HEK293 (cell line): Measurements from ENCODE around the gene CDK5R1.

ENCODE experiments used
- CTCF ChIA-PET: fragments of 350-600 bp; formaldehyde crosslinking; extraction: SDS; loops from one replicate; lab custom pipeline; 2021; ENCODE audit warnings: antibody characterized with exemption; lab: Yijun Ruan, JAX
- POLR2A ChIA-PET: fragments of 300-600 bp; formaldehyde crosslinking; extraction: SDS; loops from one replicate; lab custom pipeline; 2020; ENCODE audit warnings: antibody characterized with exemption, inconsistent platforms; lab: Yijun Ruan, JAX
- H3K27ac ChIP-seq: fragments of 200-500 bp; sonication (Bioruptor generic); 2 replicates; pipeline ENCODE4 v1.5.1; 2014; ENCODE audit warnings: low read depth, low read length, control low read depth, inconsistent platforms; ENCODE audit errors: extremely low read depth
- H3K36me3 ChIP-seq, 2 experiments: fragments of 200-500 bp in 1 of 2; sonication (Bioruptor generic) in 1 of 2; 1 replicate in 1 of 2; 2 replicates in 1 of 2; pipeline ENCODE4 v1.5.1; 2014 to 2017; ENCODE audit warnings: inconsistent platforms in 2 of 2, low read length in 2 of 2; ENCODE audit not compliant: control insufficient read depth in 2 of 2, insufficient read depth in 1 of 2
- H3K4me1 ChIP-seq: fragments of 200-500 bp; sonication (Bioruptor generic); 2 replicates; pipeline ENCODE4 v1.5.1; 2014; ENCODE audit warnings: mild to moderate bottlenecking, low read length, inconsistent platforms; ENCODE audit not compliant: control insufficient read depth, insufficient read depth
- H3K4me3 ChIP-seq: 2 replicates; pipeline ENCODE4 v1.5.1; 2011; ENCODE audit warnings: low read depth, mild to moderate bottlenecking, control low read depth, low read length, moderate library complexity
- H3K9me3 ChIP-seq: fragments of 200-500 bp; sonication (Bioruptor generic); 2 replicates; pipeline ENCODE4 v1.5.1; 2014; ENCODE audit warnings: low read depth, low read length, inconsistent platforms; ENCODE audit not compliant: control insufficient read depth, insufficient read depth
- BCL6B ChIP-seq: fragments of 450-650 bp; formaldehyde crosslinking; IDR thresholded peaks from 2 replicates; pipeline ENCODE4 v1.5.1; 2017; ENCODE audit warnings: missing biosample characterization, missing genetic modification characterization
- FEZF1 ChIP-seq: fragments of 450-650 bp; formaldehyde crosslinking; IDR thresholded peaks from 2 replicates; pipeline ENCODE4 v1.5.1; 2016; ENCODE audit warnings: missing biosample characterization, missing genetic modification characterization
- RBAK ChIP-seq: fragments of 450-650 bp; formaldehyde crosslinking; IDR thresholded peaks from 2 replicates; pipeline ENCODE4 v1.5.1; 2016; ENCODE audit warnings: missing biosample characterization, missing genetic modification characterization
- SCRT1 ChIP-seq: fragments of 450-650 bp; formaldehyde crosslinking; IDR thresholded peaks from 2 replicates; pipeline ENCODE4 v1.5.1; 2016; ENCODE audit warnings: missing biosample characterization, missing genetic modification characterization, borderline replicate concordance
- SCRT2 ChIP-seq: fragments of 450-650 bp; formaldehyde crosslinking; IDR thresholded peaks from 2 replicates; pipeline ENCODE4 v1.5.1; 2016; ENCODE audit warnings: missing biosample characterization, missing genetic modification characterization
- ZBTB49 ChIP-seq: fragments of 450-650 bp; formaldehyde crosslinking; IDR thresholded peaks from 2 replicates; pipeline ENCODE4 v1.5.1; 2016; ENCODE audit warnings: missing biosample characterization, missing genetic modification characterization, low read depth
- ZFP3 ChIP-seq: fragments of 450-650 bp; formaldehyde crosslinking; IDR thresholded peaks from 2 replicates; pipeline ENCODE4 v1.5.1; 2016; ENCODE audit warnings: low read depth, missing biosample characterization, missing genetic modification characterization
- ZNF132 ChIP-seq: fragments of 450-650 bp; formaldehyde crosslinking; IDR thresholded peaks from 2 replicates; pipeline ENCODE4 v1.5.1; 2017; ENCODE audit warnings: missing biosample characterization, missing genetic modification characterization, borderline replicate concordance
- ZNF175 ChIP-seq: fragments of 450-650 bp; formaldehyde crosslinking; IDR thresholded peaks from 2 replicates; pipeline ENCODE4 v1.5.1; 2016; ENCODE audit warnings: missing biosample characterization, missing genetic modification characterization
- ZNF335 ChIP-seq: fragments of 450-650 bp; formaldehyde crosslinking; conservative IDR thresholded peaks from 2 replicates; pipeline ENCODE4 v1.5.1; 2016; ENCODE audit warnings: missing biosample characterization, missing genetic modification characterization
- ZNF350 ChIP-seq: fragments of 450-650 bp; formaldehyde crosslinking; IDR thresholded peaks from 2 replicates; pipeline ENCODE4 v1.5.0; 2017; ENCODE audit warnings: missing biosample characterization, mild to moderate bottlenecking, missing genetic modification characterization
- ZNF600 ChIP-seq: fragments of 450-650 bp; formaldehyde crosslinking; IDR thresholded peaks from 2 replicates; pipeline ENCODE4 v1.5.1; 2016; ENCODE audit warnings: missing biosample characterization, missing genetic modification characterization
- ZSCAN18 ChIP-seq: fragments of 450-650 bp; formaldehyde crosslinking; IDR thresholded peaks from 2 replicates; pipeline ENCODE4 v1.5.1; 2016; ENCODE audit warnings: missing biosample characterization, missing genetic modification characterization
- TF ChIP-seq, protein P1 (sequence below): fragments of 450-650 bp; formaldehyde crosslinking; IDR thresholded peaks from 2 replicates; pipeline ENCODE4 v1.5.1; 2017; ENCODE audit warnings: missing biosample characterization, missing genetic modification characterization

The CDK5R1 gene

GRCh38 chr17:32445074-32445415 lies 41.7 kb upstream of the CDK5R1 start (continued):
- TF ChIP-seq ZNF175 (tag by site-specific recombination) (no peak), ZNF600 (tag by site-specific recombination) (peak; percentile 90), BCL6B (no peak), FEZF1 (tag by site-specific recombination) (no peak), ZNF350 (no peak), ZSCAN18 (tag by site-specific recombination) (no peak), ZBTB49 (no peak), ZFP3 (tag by site-specific recombination) (no peak)
- TF ChIP-seq, protein P1, sequence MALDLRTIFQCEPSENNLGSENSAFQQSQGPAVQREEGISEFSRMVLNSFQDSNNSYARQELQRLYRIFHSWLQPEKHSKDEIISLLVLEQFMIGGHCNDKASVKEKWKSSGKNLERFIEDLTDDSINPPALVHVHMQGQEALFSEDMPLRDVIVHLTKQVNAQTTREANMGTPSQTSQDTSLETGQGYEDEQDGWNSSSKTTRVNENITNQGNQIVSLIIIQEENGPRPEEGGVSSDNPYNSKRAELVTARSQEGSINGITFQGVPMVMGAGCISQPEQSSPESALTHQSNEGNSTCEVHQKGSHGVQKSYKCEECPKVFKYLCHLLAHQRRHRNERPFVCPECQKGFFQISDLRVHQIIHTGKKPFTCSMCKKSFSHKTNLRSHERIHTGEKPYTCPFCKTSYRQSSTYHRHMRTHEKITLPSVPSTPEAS (tag by site-specific recombination), result no peak
- TF ChIP-seq, all 188 proteins: peak for 5

DNA sequence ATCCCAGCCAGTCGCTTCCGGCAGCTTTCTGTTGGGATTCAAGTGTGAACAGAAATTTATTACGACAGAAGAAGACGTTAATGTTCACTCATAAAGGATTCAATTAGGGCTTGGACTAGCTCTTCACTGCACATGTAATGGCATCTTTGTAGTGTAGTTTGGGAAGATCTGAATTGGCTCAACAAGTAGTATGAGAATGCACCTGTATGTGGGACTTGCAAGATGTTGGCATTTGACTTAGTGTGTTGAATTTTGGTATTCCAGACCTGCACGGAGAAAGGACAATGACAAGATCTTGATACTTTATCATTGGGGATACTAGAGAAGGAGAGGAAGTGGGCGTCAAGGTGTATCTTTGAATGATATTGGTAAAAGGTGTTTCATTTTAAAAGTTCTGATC lies 41.3 kb upstream of the CDK5R1 start:
- no peaks in the 10 kb centered on the region for H3K9me3 ChIP-seq
- H3K36me3 ChIP-seq, result peaks cover 39 to 44% of the 10 kb centered on the region in 2 experiments
- ChIA-PET POLR2A (interaction anchor here (0.5 to 1.4 kb wide), 7 partner anchors 9 to 80 kb away, joined by 3 to 4 read pairs (median 3); partner anchors contain the start of gene CDK5R1), CTCF (interaction anchor here (1.3 to 11.4 kb wide), 6 partner anchors 9 to 309 kb away, joined by 3 to 198 read pairs (median 8); no protein-coding TSS in a partner anchor)
- TF ChIP-seq SCRT1 (tag by site-specific recombination), result peak; percentile 97
- TF ChIP-seq RBAK, result no peak
- peak; percentile 97 for TF ChIP-seq SCRT2 (tag by site-specific recombination)
- TF ChIP-seq, all 188 proteins: peak for 2
- peaks cover 9% of the 10 kb centered on the region for H3K4me1 ChIP-seq
- H3K27ac ChIP-seq, result peak overlapping the region; percentile 92; the same call in 1 of the 2 replicates
- peak overlapping the region; percentile 94 for H3K4me3 ChIP-seq

DNA sequence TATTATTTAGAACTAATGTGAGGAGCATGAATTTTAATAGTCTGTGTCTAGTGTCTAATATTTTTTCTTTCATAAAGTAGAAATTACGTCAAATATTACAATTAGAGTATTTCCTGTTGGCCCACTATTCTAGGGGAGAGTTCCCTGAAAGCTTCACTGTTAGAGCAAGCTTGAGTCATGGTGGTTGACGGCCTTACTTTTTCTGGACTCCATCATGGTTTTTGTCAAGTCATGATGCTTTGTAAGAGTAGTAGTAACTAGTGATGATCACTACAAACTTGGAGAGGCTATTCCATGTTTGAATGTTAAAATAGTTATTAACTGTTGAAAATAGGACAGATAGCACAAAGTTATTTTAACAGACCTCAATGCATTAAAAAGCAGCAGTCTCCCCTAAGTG lies 40.8 kb upstream of the CDK5R1 start:
- no peak for TF ChIP-seq ZNF335 (tag by site-specific recombination)
- no peak for TF ChIP-seq ZNF132 (tag by site-specific recombination)
- TF ChIP-seq, all 188 proteins: peak for 0
- Histone ChIP-seq H3K27ac (no peak overlapping the region), H3K4me3 (peak overlapping the region; percentile 94), H3K9me3 (no peaks in the 10 kb centered on the region), H3K4me1 (peaks cover 9% of the 10 kb centered on the region), H3K36me3 (peaks cover 44 to 49% of the 10 kb centered on the region in 2 experiments)
- POLR2A ChIA-PET, result interaction anchor here (1.0 kb wide), 1 partner anchor 15 kb away, joined by 3 read pairs; no protein-coding TSS in a partner anchor
- CTCF ChIA-PET, result interaction anchor here (1.3 to 11.4 kb wide), 2 partner anchors 17 to 38 kb away, joined by 3 to 198 read pairs; no protein-coding TSS in a partner anchor
